NB4 (cell line): ENCODE data around the gene SMAD9.

Source experiments
- DNase-seq: peaks from one replicate; pipeline ENCODE4 v3.0.0; 2010; ENCODE audit warnings: low read depth
- H3K4me3 ChIP-seq: one replicate; pipeline ENCODE4 v1.5.1; 2011; ENCODE audit warnings: mild to moderate bottlenecking, low read depth, low read length, moderate library complexity
- CTCF ChIP-seq: IDR thresholded peaks from one replicate; pipeline ENCODE4 v1.5.1; 2012; ENCODE audit warnings: low read depth, low read length
- MAX ChIP-seq: IDR thresholded peaks from 2 replicates; pipeline ENCODE4 v1.6.1; 2011; ENCODE audit warnings: low read depth, low read length
- MYC ChIP-seq: IDR thresholded peaks from 2 replicates; pipeline ENCODE4 v1.6.1; 2011; ENCODE audit warnings: low read depth, low read length
- POLR2A ChIP-seq: IDR thresholded peaks from 2 replicates; pipeline ENCODE4 v1.6.1; 2011; ENCODE audit warnings: mild to moderate bottlenecking; ENCODE audit not compliant: insufficient read length; ENCODE audit errors: extremely low read depth

The SMAD9 gene

GRCh38 chr13:36831291-36831690 lies 88.7 kb downstream of the SMAD9 start:
- TF ChIP-seq MAX (no peak), MYC (no peak), POLR2A (no peak)
- H3K4me3 ChIP-seq, result no peak overlapping the region
- DNase-seq, result no peak

- no peak for DNase-seq
- H3K4me3 ChIP-seq, result no peak overlapping the region
- TF ChIP-seq MYC (no peak), CTCF (no peak), POLR2A (no peak), MAX (no peak)
Observed at GRCh38 chr13:36829753-36830152, 90.3 kb downstream of the SMAD9 start.

GRCh38 chr13:36822785-36823184 lies 97.3 kb downstream of the SMAD9 start:
- no peak for TF ChIP-seq POLR2A
- no peak for TF ChIP-seq CTCF
- TF ChIP-seq MYC, result no peak
- TF ChIP-seq MAX, result no peak
- DNase-seq, result peak; percentile 18
- peak overlapping the region; percentile 27 for H3K4me3 ChIP-seq

GRCh38 chr13:36820222-36820621 lies 99.8 kb downstream of the SMAD9 start:
- TF ChIP-seq MYC (no peak), POLR2A (no peak), CTCF (no peak), MAX (no peak)
- DNase-seq, result peak; percentile 9
- peak overlapping the region; percentile 80 for H3K4me3 ChIP-seq

GRCh38 chr13:36819739-36820090 lies 100.3 kb downstream of the SMAD9 start:
- DNase-seq, result peak; percentile 74

GRCh38 chr13:36818804-36819738 lies 101.0 kb downstream of the SMAD9 start, which contains the start of gene RFXAP:
Gene RFXAP (plus strand): TSS chr13:36819222. CDS start chr13:36819358, 136 bp downstream.
- TF ChIP-seq CTCF (no peak), MYC (0 out of 2 replicates have a peak, but pooled peaks have one; percentile 54), MAX (peak; percentile 88), POLR2A (peak; percentile 94)
- peak; percentile 92 for DNase-seq
- peak within 1 kb of the TSS; percentile 80 for H3K4me3 ChIP-seq

More at GRCh38 chr13:36819739-36820090, 100.3 kb downstream of the SMAD9 start:
- H3K4me3 ChIP-seq, result peak overlapping the region; percentile 80
- TF ChIP-seq MAX (peak; percentile 80), POLR2A (no peak)
